Activated B cell treated with CpG ODN at 0.5 μM for 24 hours (primary cell): ENCODE data around the gene SEC31A. TPM values are rescaled to one million over a fixed set of nuclear protein-coding genes. Genes with fewer than 3 reads are reported as not detected.
A peak's percentile ranks its signal among the peaks of the same experiment; 100 is the strongest.
"Not testable (repeated sequence)": the region's sequence is repeated elsewhere in the genome, so short reads cannot be mapped to it uniquely, and the experiment has no call there.

Experiments used
- ATAC-seq: fragments of 200-7000 bp; cut with Tn5 transposase; one replicate; pipeline ENCODE4 v1.10.0; 2021; ENCODE audit warnings: low read depth, mild to moderate bottlenecking, moderate library complexity
- CTCF ChIA-PET: fragments of 350-600 bp; sonication (Branson Sonifier 250); formaldehyde crosslinking; loops from one replicate; lab custom pipeline; 2021; ENCODE audit warnings: antibody characterized with exemption; lab: Charles Lee
- POLR2A ChIA-PET: fragments of 350-600 bp; sonication (Branson Sonifier 250); formaldehyde crosslinking; loops from one replicate; lab custom pipeline; 2021; ENCODE audit warnings: antibody characterized with exemption; lab: Charles Lee
- DNase-seq: peaks from one replicate; pipeline ENCODE4 v3.0.0; 2022
- H3K27ac Mint-ChIP-seq: one replicate; pipeline ENCODE4 v1.8.0; 2020; ENCODE audit warnings: mixed read lengths
- H3K27me3 Mint-ChIP-seq: one replicate; pipeline ENCODE4 v1.8.0; 2021; ENCODE audit warnings: mixed read lengths
- H3K36me3 Mint-ChIP-seq: one replicate; pipeline ENCODE4 v1.8.0; 2021; ENCODE audit warnings: low read depth, mixed read lengths
- H3K4me1 Mint-ChIP-seq: one replicate; pipeline ENCODE4 v1.8.0; 2021; ENCODE audit warnings: mixed read lengths
- H3K4me3 Mint-ChIP-seq: one replicate; pipeline ENCODE4 v1.8.0; 2020; ENCODE audit warnings: mild to moderate bottlenecking, mixed read lengths
- H3K9me3 Mint-ChIP-seq: one replicate; pipeline ENCODE4 v1.8.0; 2020; ENCODE audit warnings: mixed read lengths
- intact Hi-C: fragments of 100-400 bp; cut with micrococcal nuclease; formaldehyde crosslinking; loops from one replicate; pipeline ENCODE4 v1.15.1; 2024
- total RNA-seq: library from RNA; stranded (reverse); gene quantifications from 2 replicates; pipeline ENCODE4 v1.2.3, GENCODE V29; 2022
- TF ChIP-seq, protein P1 (sequence below): fragments of 200-600 bp; IDR thresholded peaks from one replicate; pipeline ENCODE4 v1.8.0; 2022; ENCODE audit warnings: antibody characterized with exemption, mild to moderate bottlenecking

SEC31A gene
- total RNA-seq, 1 donor from 2014 or later, result 172 TPM

GRCh38 chr4:82886147-82886942 lies 4.6 kb downstream of the SEC31A start:
- no peak for ATAC-seq
- no peak for DNase-seq
- Mint-ChIP-seq H3K27ac (no peak overlapping the region), H3K36me3 (peaks cover 29% of the 10 kb centered on the region), H3K27me3 (no peaks in the 10 kb centered on the region), H3K4me3 (no peak overlapping the region), H3K9me3 (no peaks in the 10 kb centered on the region), H3K4me1 (peaks cover 39% of the 10 kb centered on the region)
- intact Hi-C loops, result no loop called here
- TF ChIP-seq, protein P1, sequence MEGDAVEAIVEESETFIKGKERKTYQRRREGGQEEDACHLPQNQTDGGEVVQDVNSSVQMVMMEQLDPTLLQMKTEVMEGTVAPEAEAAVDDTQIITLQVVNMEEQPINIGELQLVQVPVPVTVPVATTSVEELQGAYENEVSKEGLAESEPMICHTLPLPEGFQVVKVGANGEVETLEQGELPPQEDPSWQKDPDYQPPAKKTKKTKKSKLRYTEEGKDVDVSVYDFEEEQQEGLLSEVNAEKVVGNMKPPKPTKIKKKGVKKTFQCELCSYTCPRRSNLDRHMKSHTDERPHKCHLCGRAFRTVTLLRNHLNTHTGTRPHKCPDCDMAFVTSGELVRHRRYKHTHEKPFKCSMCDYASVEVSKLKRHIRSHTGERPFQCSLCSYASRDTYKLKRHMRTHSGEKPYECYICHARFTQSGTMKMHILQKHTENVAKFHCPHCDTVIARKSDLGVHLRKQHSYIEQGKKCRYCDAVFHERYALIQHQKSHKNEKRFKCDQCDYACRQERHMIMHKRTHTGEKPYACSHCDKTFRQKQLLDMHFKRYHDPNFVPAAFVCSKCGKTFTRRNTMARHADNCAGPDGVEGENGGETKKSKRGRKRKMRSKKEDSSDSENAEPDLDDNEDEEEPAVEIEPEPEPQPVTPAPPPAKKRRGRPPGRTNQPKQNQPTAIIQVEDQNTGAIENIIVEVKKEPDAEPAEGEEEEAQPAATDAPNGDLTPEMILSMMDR, result no peak
- POLR2A ChIA-PET, result no interaction called here
- CTCF ChIA-PET, result no interaction called here

- no peaks in the 10 kb centered on the region for H3K27me3 Mint-ChIP-seq
- H3K9me3 Mint-ChIP-seq, result no peaks in the 10 kb centered on the region
- H3K4me3 Mint-ChIP-seq, result no peak overlapping the region
- peaks cover 26% of the 10 kb centered on the region for H3K36me3 Mint-ChIP-seq
- ATAC-seq (no peak), DNase-seq (no peak)
- H3K27ac Mint-ChIP-seq, result peak overlapping the region; percentile 8
- ChIA-PET CTCF (no interaction called here), POLR2A (interaction anchor here (1.0 kb wide), 1 partner anchor 15 kb away, joined by 3 read pairs; the partner anchor contains the start of gene THAP9)
- intact Hi-C loops, result no loop called here
- TF ChIP-seq, protein P1, result no peak
- peaks cover 36% of the 10 kb centered on the region for H3K4me1 Mint-ChIP-seq
Measured at GRCh38 chr4:82885410-82885809, 5.5 kb downstream of the SEC31A start.

- no peak for DNase-seq
- H3K9me3 Mint-ChIP-seq, result no peaks in the 10 kb centered on the region
- intact Hi-C loops, result no loop called here
- no peak for ATAC-seq
- POLR2A ChIA-PET, result no interaction called here
- no peaks in the 10 kb centered on the region for H3K27me3 Mint-ChIP-seq
- CTCF ChIA-PET, result interaction anchor here (1.1 kb wide), 1 partner anchor 14 kb away, joined by 3 read pairs; no protein-coding TSS in a partner anchor
- H3K4me3 Mint-ChIP-seq, result no peak overlapping the region
- TF ChIP-seq, protein P1, result no peak
- H3K27ac Mint-ChIP-seq, result no peak overlapping the region
- peaks cover 75% of the 10 kb centered on the region for H3K36me3 Mint-ChIP-seq
- H3K4me1 Mint-ChIP-seq, result no peaks in the 10 kb centered on the region
Measured at GRCh38 chr4:82868572-82868971, 22.4 kb downstream of the SEC31A start.

GRCh38 chr4:82866706-82867385 lies 24.1 kb downstream of the SEC31A start:
- no peaks in the 10 kb centered on the region for H3K4me1 Mint-ChIP-seq
- ChIA-PET CTCF (no interaction called here), POLR2A (interaction anchor here (0.6 kb wide), 1 partner anchor 17 kb away, joined by 3 read pairs; no protein-coding TSS in a partner anchor)
- DNase-seq (no peak), ATAC-seq (no peak)
- peaks cover 82% of the 10 kb centered on the region for H3K36me3 Mint-ChIP-seq
- no peak overlapping the region for H3K4me3 Mint-ChIP-seq
- H3K9me3 Mint-ChIP-seq, result no peaks in the 10 kb centered on the region
- no peak overlapping the region for H3K27ac Mint-ChIP-seq
- TF ChIP-seq, protein P1, result no peak
- no peaks in the 10 kb centered on the region for H3K27me3 Mint-ChIP-seq
- intact Hi-C loops, result no loop called here

GRCh38 chr4:82866033-82866432 lies 24.9 kb downstream of the SEC31A start:
- POLR2A ChIA-PET, DNase-seq, H3K4me3 Mint-ChIP-seq, intact Hi-C loops, CTCF ChIA-PET, H3K27me3 Mint-ChIP-seq, H3K4me1 Mint-ChIP-seq, ATAC-seq, H3K27ac Mint-ChIP-seq, H3K9me3 Mint-ChIP-seq: not testable (repeated sequence)
- peaks cover 82% of the 10 kb centered on the region for H3K36me3 Mint-ChIP-seq
